Spleen (tissue), 11 donors: ENCODE data around the gene PHC2. TPM values are rescaled to one million over a fixed set of nuclear protein-coding genes. Genes with fewer than 3 reads are reported as not detected.
A peak's percentile ranks its signal among the peaks of the same experiment; 100 is the strongest.

ENCODE experiments used
- DNase-seq: peaks from one replicate; pipeline ENCODE4 v3.0.0-alpha.2; 2020
- H3K27ac ChIP-seq, 8 donors: fragments of 200-600 bp; sonication (generic) in 7 of 8; 1 replicate in 4 of 8; 2 replicates in 4 of 8; pipeline versions ENCODE4 v1.5.0 to v1.8.0; 2016 to 2021; ENCODE audit warnings: inconsistent platforms in 4 of 8, mild to moderate bottlenecking in 4 of 8, moderate library complexity in 1 of 8
- H3K27me3 ChIP-seq, 7 donors: fragments of 200-600 bp; sonication (generic) in 6 of 7; replicated peaks in 1 of 7; 1 replicate in 4 of 7; 2 replicates in 3 of 7; pipeline versions ENCODE4 v1.5.0 to v1.8.0; 2016 to 2021; ENCODE audit warnings: inconsistent platforms in 3 of 7, mild to moderate bottlenecking in 1 of 7
- H3K36me3 ChIP-seq, 6 donors: fragments of 200-600 bp; sonication (generic) in 5 of 6; 1 replicate in 4 of 6; 2 replicates in 2 of 6; pipeline versions ENCODE4 v1.5.0 to v1.8.0; 2016 to 2021; ENCODE audit warnings: inconsistent platforms in 2 of 6
- H3K4me1 ChIP-seq, 6 donors: fragments of 200-600 bp; sonication (generic) in 5 of 6; 1 replicate in 3 of 6; 2 replicates in 3 of 6; pipeline versions ENCODE4 v1.5.0 to v1.8.0; 2016 to 2021; ENCODE audit warnings: inconsistent platforms in 3 of 6
- H3K4me3 ChIP-seq, 8 donors: fragments of 200-600 bp; sonication (generic) in 7 of 8; 1 replicate in 4 of 8; 2 replicates in 4 of 8; pipeline versions ENCODE4 v1.5.0 to v1.8.0; 2016 to 2021; ENCODE audit warnings: inconsistent platforms in 4 of 8, mild to moderate bottlenecking in 4 of 8, moderate library complexity in 2 of 8
- H3K9me3 ChIP-seq, 8 donors: fragments of 200-600 bp; sonication (generic) in 7 of 8; 1 replicate in 4 of 8; 2 replicates in 4 of 8; pipeline versions ENCODE4 v1.5.0 to v1.8.0; 2016 to 2021; ENCODE audit warnings: inconsistent platforms in 4 of 8
- CTCF ChIP-seq, 11 experiments: fragments of 200-600 bp in 7 of 11; fragments of 450-650 bp in 4 of 11; sonication (generic) in 4 of 11; IDR thresholded peaks in 8 of 11; conservative IDR thresholded peaks in 3 of 11; 1 replicate in 7 of 11; 2 replicates in 4 of 11; pipeline versions ENCODE4 v1.4.0 to v1.8.0; 2016 to 2021; ENCODE audit warnings: antibody characterized with exemption in 11 of 11, inconsistent platforms in 4 of 11, mild to moderate bottlenecking in 1 of 11
- POLR2A ChIP-seq, 3 donors: fragments of 450-650 bp; IDR thresholded peaks; one replicate each; pipeline ENCODE4 v1.5.1; 2017; ENCODE audit warnings: antibody characterized with exemption in 3 of 3, mild to moderate bottlenecking in 1 of 3
- POLR2AphosphoS5 ChIP-seq, 3 donors: sonication (generic); formaldehyde crosslinking; IDR thresholded peaks; one replicate each; pipeline ENCODE4 v1.5.1; 2017; ENCODE audit warnings: antibody characterized with exemption in 3 of 3
- WGBS, 5 donors: extraction: QIAGEN DNeasy Blood & Tissue Kit in 3 of 5; methylation state at CpG; one replicate each; pipeline versions ENCODE4 v1.1.5 to v1.1.7; 2013 to 2018; 5-methylcytosine and 5-hydroxymethylcytosine counted together
- intact Hi-C: fragments of 100-400 bp; cut with DNase I; formaldehyde crosslinking; loops from one replicate; pipeline ENCODE4 v1.15.0; 2023; ENCODE audit warnings: low total_unique reads
- polyA plus RNA-seq, 3 donors: library from polyadenylated mRNA; stranded (reverse); fragments of 200-250 nt; gene quantifications; one replicate each; pipeline ENCODE4 v1.2.1, GENCODE V29; 2013
- total RNA-seq, 7 donors: library from RNA; depleted of rRNA in 3 of 7; stranded (reverse); fragments of >200 nt in 3 of 7; fragmentation: NEBNext Ultra II Directional in 4 of 7; extraction: Animal tissue kit (Norgen Biotek cat#: 25700) in 4 of 7; gene quantifications; one replicate each; pipeline versions ENCODE4 v1.1.0 to v1.2.1, GENCODE V29; 2016 to 2021
- donor health status: healthy with polysubstance abuse.
- donor health status: DM: no; HTN: no; CAD: no; lungs with moderate emphysema.
- donor health status: DM: no; HTN: no; CAD: no.
- donor health status: Bipolar disorder and iron deficiency.
- donor health status: healthy.
- donor health status: DM: no; HTN: no; CAD: no.
- donor health status: DM: yes; HTN: yes; CAD: no.

The PHC2 gene
- total and polyA plus RNA-seq, 10 donors = 51.1 to 272 (median 136) TPM

- peak overlapping the region in 6 of 8 donors; percentile 12 to 73 (median 56) for H3K27ac ChIP-seq
- intact Hi-C loops = loop anchor here (10.0 kb wide), 2 partner anchors 93 to 267 kb away; no protein-coding TSS in a partner anchor
- H3K4me1 ChIP-seq = peaks cover 0 to 43% (median 12%) of the 10 kb centered on the region in 6 donors
Observed at GRCh38 chr1:33361532-33362235, 69.2 kb downstream of the PHC2 start.

DNA sequence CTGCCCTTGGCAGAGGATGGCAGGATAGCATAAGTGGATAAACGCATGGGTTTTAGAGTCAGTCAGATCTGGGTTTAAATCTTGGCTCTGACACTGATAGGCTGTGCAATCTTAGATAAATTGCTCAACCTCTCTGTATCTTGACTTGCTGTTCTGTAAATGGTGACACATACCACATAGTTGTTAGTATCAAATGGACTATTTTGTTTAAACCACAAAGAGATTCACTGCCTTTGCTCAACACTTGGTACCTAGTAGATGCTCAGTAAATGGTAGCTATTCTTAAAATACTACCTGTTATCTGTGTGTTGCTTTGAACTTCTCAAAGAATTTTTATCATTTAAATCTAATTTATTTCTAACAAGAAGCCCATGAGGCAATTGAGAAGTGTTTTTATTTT, 70.5 kb downstream of the PHC2 start:
- Histone ChIP-seq H3K4me1 (peaks cover 0 to 31% (median 10%) of the 10 kb centered on the region in 6 donors), H3K4me3 (no peak overlapping the region), H3K27me3 (no peaks in the 10 kb centered on the region), H3K9me3 (no peaks in the 10 kb centered on the region), H3K36me3 (peaks cover 0 to 17% (median 0%) of the 10 kb centered on the region in 6 donors), H3K27ac (no peak overlapping the region)
- intact Hi-C loops = loop anchor here (10.0 kb wide), 2 partner anchors 94 to 266 kb away; no protein-coding TSS in a partner anchor
- TF ChIP-seq POLR2AphosphoS5 (IDR thresholded peaks at IDR 0.05) = no peak
- TF ChIP-seq CTCF (IDR thresholded peaks at IDR 0.05 in 8 of 11, conservative IDR thresholded peaks at IDR 0.05 in 3 of 11) = no peak
- WGBS, 5 donors = 81 to 100% (median 88%) methylated on average over 1 of the region's 1 CpG
- no peak for DNase-seq

More at GRCh38 chr1:33361532-33362235, 69.2 kb downstream of the PHC2 start:
- 31 to 47% (median 43%) methylated on average over 11 of the region's 11 CpGs for WGBS, 5 donors
- no peaks in the 10 kb centered on the region for H3K27me3 ChIP-seq
- H3K36me3 ChIP-seq = peaks cover 0 to 29% (median 0%) of the 10 kb centered on the region in 6 donors
- no peak for DNase-seq
- TF ChIP-seq CTCF (IDR thresholded peaks at IDR 0.05 in 8 of 11, conservative IDR thresholded peaks at IDR 0.05 in 3 of 11) (no peak), POLR2AphosphoS5 (IDR thresholded peaks at IDR 0.05) (peak in 2 of 3 donors; percentile 17 to 79), POLR2A (IDR thresholded peaks at IDR 0.05) (no peak)
- H3K4me3 ChIP-seq = no peak overlapping the region
- no peaks in the 10 kb centered on the region for H3K9me3 ChIP-seq

GRCh38 chr1:33359931-33360330, 71.0 kb downstream of the PHC2 start:
- intact Hi-C loops = loop anchor here (10.0 kb wide), 2 partner anchors 95 to 265 kb away; no protein-coding TSS in a partner anchor
- WGBS, 5 donors = 76 to 95% (median 86%) methylated on average over 2 of the region's 2 CpGs
- no peak for DNase-seq
- Histone ChIP-seq H3K36me3 (peaks cover 0 to 15% (median 0%) of the 10 kb centered on the region in 6 donors), H3K4me3 (no peak overlapping the region), H3K4me1 (peaks cover 0 to 28% (median 10%) of the 10 kb centered on the region in 6 donors), H3K27ac (no peak overlapping the region), H3K27me3 (no peaks in the 10 kb centered on the region), H3K9me3 (no peaks in the 10 kb centered on the region)
- TF ChIP-seq CTCF (IDR thresholded peaks at IDR 0.05 in 8 of 11, conservative IDR thresholded peaks at IDR 0.05 in 3 of 11) = no peak
- TF ChIP-seq POLR2AphosphoS5 (IDR thresholded peaks at IDR 0.05) = no peak
- TF ChIP-seq POLR2A (IDR thresholded peaks at IDR 0.05) = no peak

DNA sequence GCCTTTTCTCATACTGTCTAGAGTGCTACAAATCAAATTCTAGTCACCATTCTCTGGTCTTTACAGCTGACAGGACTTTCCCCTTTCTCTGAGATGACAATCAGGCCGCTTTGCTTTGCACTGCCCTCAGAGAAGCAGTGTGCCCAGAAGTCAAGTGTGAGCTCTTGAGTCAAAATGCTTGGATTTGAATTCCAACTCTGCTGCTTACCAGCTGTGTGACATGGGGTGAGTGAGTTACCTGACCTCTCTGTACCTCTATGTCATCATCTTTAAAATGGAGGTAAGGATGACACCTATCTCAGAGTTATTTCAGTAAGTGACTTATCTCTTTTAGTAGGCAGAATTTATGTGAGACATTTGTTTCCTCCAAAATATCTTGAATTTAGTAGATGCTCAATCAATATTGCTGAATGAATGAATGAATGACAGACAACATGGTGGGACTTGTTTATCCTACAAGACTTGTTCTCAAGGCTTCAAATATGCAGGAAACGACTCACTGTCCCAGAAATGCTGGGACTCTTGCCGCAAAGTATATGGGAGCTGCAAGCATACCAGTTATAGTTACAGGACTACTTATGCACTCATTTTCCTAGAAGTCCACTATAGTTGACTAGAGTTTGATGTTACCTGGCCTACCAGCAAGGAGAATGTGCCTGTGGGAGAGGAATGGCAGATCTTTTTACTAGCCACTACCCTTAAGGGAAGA, 71.9 kb downstream of the PHC2 start:
- no peaks in the 10 kb centered on the region for H3K27me3 ChIP-seq
- no peak for TF ChIP-seq CTCF (IDR thresholded peaks at IDR 0.05 in 8 of 11, conservative IDR thresholded peaks at IDR 0.05 in 3 of 11)
- no peak for TF ChIP-seq POLR2AphosphoS5 (IDR thresholded peaks at IDR 0.05)
- TF ChIP-seq POLR2A (IDR thresholded peaks at IDR 0.05) = no peak
- H3K36me3 ChIP-seq = peaks cover 0 to 22% (median 6%) of the 10 kb centered on the region in 6 donors
- no peak overlapping the region for H3K27ac ChIP-seq
- no peak for DNase-seq
- WGBS, 5 donors = 82 to 92% (median 87%) methylated on average over 3 of the region's 3 CpGs
- H3K4me1 ChIP-seq = peaks cover 0 to 23% (median 10%) of the 10 kb centered on the region in 6 donors
- H3K4me3 ChIP-seq = no peak overlapping the region
- no peaks in the 10 kb centered on the region for H3K9me3 ChIP-seq
- intact Hi-C loops = no loop called here
